GM10248 (cell line): ENCODE data around the gene ROBO3.

Source experiments
- CTCF ChIA-PET: fragments of 300-600 bp; sonication (Branson Sonifier 250); formaldehyde crosslinking; extraction: SDS; loops from one replicate; lab custom pipeline; 2021; ENCODE audit warnings: antibody characterized with exemption; lab: Yijun Ruan, JAX
- POLR2A ChIA-PET: fragments of 350-650 bp; sonication (Branson Sonifier 250); formaldehyde crosslinking; extraction: SDS; loops from one replicate; lab custom pipeline; 2020; ENCODE audit warnings: antibody characterized with exemption; lab: Yijun Ruan, JAX
- DNase-seq: peaks from one replicate; pipeline ENCODE4 v3.0.0; 2012; ENCODE audit errors: extremely low spot score
- TF ChIP-seq, protein P1 (sequence below): IDR thresholded peaks from 2 replicates; pipeline ENCODE4 v1.5.1; 2012; ENCODE audit warnings: mild to moderate bottlenecking, low read depth; ENCODE audit errors: extremely low read depth, missing control alignments, control extremely low read depth

The ROBO3 gene

DNA sequence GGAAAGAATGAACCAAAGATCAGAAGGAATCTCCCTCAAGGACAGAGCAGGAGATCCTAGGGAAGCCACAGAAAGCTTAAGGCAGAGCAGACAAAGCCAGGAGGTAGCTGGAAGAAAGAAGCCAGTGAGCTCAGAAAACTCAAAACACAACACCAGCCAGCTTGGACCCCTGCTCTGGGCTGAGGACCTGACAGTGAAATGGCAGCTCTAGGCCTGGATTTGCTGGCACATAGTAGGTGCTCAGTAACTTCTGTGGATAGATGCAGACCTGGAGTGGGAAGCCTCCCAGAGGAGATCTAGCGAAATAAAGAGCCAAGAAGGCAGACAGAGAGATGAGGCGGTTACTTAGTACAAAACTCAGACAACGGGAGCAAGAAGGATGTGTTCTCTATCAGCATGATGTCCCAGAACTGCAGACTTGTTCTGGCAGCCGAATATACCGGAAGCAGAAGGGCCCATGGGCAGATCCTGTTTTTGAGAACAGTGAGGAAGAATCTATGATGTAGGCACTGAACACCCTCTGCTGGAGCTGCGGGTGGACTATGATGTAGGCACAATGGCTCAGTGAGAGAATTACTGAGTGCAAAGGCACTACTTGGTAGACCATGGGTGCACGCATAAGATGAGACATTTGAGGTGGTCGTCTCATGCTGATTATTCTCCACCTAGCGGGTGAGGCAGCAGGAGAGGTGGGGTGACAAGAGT lies 27.7 kb downstream of the ROBO3 start:
- TF ChIP-seq, protein P1, sequence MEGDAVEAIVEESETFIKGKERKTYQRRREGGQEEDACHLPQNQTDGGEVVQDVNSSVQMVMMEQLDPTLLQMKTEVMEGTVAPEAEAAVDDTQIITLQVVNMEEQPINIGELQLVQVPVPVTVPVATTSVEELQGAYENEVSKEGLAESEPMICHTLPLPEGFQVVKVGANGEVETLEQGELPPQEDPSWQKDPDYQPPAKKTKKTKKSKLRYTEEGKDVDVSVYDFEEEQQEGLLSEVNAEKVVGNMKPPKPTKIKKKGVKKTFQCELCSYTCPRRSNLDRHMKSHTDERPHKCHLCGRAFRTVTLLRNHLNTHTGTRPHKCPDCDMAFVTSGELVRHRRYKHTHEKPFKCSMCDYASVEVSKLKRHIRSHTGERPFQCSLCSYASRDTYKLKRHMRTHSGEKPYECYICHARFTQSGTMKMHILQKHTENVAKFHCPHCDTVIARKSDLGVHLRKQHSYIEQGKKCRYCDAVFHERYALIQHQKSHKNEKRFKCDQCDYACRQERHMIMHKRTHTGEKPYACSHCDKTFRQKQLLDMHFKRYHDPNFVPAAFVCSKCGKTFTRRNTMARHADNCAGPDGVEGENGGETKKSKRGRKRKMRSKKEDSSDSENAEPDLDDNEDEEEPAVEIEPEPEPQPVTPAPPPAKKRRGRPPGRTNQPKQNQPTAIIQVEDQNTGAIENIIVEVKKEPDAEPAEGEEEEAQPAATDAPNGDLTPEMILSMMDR: no peak
- ChIA-PET CTCF (interaction anchor here (1.1 to 1.5 kb wide), 3 partner anchors 10 to 224 kb away, joined by 3 to 5 read pairs (median 4); no protein-coding TSS in a partner anchor), POLR2A (no interaction called here)
- no peak for DNase-seq

DNA sequence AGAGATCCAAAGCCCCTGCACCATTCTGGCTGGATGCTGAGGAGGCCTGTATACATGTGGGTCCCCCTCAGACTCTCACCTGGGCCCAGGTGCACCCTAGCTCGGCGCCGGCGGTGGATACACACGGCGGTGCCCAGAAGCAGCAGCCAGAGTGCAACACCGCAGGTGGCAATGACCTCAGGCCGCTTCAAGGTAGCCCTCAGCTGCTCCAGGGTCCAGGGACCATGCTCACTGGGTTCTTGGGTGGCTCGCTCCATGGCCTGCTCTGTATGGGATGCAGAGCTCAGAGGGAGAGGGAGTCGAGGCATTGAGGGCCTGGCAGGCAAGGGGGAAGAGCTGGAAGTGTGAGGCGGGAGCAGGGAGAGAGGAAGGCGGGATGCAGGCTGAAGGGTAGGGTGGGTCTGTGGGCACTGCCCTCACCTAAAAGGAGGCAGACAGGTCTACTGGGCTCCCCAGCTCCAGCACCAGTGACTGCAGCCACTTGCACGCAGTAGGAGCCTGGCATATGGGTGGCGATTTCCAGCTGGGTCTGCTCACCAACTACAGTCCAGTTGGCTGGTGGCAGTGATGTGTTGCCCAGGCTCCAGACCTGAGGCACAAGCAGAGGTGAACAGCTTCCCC lies 28.7 kb downstream of the ROBO3 start:
- CTCF ChIA-PET: no interaction called here
- no peak for DNase-seq
- POLR2A ChIA-PET: no interaction called here
- TF ChIP-seq, protein P1: no peak

DNA sequence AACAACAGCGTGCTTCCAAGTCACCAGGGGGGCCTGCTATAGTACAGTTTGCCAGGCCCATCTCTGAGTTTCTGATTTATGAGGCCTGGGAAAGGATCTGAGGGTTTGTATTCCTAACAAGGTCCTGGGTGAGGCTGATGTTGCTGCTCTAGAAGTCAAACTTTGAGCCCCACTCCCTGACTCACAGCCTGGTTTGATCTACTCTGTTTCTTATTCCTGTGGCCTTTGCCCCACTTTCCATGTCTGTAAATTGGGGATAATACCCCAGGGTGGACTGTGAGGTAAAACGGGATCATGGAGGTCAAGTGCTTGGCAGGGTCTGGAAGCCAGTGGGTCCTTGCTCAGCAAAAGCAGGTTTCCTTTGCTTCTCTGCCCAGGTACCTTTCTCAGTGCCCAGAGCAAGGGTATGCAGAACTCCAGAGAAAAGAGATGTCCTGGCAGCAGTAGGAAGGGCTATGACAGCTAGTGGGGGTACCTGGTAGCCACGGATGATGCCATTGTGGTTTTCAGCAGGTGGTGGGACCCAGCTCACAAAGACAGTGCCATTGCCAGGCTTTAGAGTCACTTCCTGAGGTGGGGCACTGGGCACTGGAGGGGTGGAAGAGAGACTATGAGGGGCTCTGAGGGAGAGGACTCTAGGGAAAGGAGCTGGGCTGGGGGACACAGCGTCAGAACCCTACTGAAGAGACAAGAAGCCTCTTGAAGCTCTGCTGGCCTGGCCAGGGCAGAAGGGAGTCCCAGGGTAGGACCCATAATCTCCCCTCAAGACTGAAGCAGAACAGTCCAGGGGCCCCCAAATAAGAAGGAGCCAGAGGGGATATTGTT lies 29.6 kb downstream of the ROBO3 start:
- DNase-seq: no peak
- ChIA-PET POLR2A (no interaction called here), CTCF (interaction anchor here (0.9 kb wide), 1 partner anchor 18 kb away, joined by 4 read pairs; no protein-coding TSS in a partner anchor)
- TF ChIP-seq, protein P1: no peak

DNA sequence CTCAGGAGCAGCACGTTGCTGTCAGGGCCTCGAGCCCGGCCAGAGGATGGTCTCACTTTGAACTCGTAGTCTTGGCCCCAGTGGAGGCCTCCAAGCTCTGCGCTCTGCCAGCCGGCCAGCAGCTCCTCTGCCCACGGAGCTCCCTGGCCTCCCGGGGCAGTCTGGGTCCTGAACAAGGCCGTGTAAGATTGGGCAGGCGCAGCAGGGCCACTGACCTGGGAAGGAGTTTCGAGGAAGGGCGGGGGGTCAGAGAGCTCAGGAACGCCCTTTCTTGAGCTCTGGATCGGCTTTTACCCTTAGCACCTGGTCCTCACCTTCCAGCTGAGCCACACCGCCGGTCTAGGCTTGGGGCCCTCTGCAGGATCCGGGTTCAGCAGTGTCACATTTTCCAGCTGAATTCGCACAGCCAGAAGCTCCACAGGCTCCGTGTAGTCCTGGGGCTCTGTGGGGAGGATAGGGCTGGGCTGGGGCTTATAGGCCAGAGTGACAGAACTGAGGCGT lies 30.3 kb downstream of the ROBO3 start:
- DNase-seq: no peak
- CTCF ChIA-PET: interaction anchor here (0.9 kb wide), 1 partner anchor 19 kb away, joined by 4 read pairs; no protein-coding TSS in a partner anchor
- TF ChIP-seq, protein P1: no peak
- POLR2A ChIA-PET: no interaction called here

DNA sequence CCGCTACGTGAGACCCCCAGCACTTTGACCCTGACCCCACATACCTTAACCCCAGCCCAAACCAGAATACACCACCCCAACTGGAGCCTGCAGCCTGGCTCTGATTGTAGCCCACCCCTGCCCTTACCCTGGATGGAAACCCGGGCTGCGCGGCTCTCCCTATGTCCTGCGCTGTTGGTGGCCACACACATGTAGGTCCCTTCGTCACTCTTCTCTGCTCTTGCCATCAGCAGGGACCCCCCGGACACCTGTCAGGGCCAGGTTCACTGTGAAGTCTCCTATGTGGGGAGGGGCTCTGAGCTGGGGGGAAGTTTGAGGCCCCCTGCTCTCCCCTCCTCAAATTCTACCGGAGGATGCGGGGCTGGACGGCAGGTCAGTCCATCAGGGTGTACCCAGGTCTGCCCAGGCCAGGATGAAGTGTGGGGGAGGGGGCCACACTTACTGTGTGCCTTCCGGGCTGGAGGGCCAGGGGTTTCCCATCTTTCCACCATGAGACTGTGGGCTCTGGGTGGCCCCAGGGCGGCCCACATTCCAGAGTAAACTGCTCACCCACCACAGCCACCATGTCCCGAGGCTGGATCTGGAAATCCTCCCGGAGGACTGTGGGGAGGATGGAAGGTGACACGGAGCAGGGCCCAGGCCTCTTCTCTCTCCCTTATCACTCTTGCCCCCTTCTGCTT lies 31.0 kb downstream of the ROBO3 start:
- TF ChIP-seq, protein P1: no peak
- ChIA-PET CTCF (interaction anchor here (0.9 kb wide), 1 partner anchor 20 kb away, joined by 4 read pairs; no protein-coding TSS in a partner anchor), POLR2A (no interaction called here)
- peak; percentile 7 for DNase-seq

DNA sequence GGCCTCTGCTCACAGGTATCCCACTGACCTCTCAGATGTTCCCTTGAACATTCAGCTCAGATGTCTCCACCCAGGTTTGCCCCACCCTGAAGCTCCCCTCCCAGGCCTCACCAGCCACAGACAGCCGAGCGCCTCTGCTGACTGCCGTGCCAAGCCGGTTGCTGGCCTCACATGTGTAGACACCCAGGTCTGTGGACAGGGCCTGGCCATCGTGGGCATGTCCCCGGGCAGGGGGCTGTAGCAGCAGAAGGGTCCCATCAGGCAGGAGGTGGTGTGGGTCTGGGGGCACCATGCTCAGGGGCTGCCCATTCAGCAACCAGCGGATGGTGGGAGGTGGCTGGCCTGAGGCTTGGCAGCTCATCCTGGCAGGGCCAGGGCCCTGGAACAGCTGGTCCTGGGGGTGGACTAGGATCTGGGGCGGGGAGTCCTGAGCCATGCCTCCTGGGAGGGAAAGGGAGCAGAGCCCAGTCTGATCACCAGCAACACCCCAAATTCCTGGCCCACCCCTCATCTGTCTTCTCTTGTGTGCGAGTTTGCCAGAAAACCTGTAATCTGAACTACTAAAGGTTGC lies 31.7 kb downstream of the ROBO3 start:
- ChIA-PET POLR2A (no interaction called here), CTCF (interaction anchor here (2.6 kb wide), 1 partner anchor 21 kb away, joined by 8 read pairs; no protein-coding TSS in a partner anchor)
- peak; percentile 8 for DNase-seq
- TF ChIP-seq, protein P1: no peak
